Naive thymus-derived CD4-positive, alpha-beta T cell (primary cell): ENCODE results near the gene SMPX. TPM values are rescaled to one million over a fixed set of nuclear protein-coding genes. Genes with fewer than 3 reads are reported as not detected.

ENCODE experiments used
- ATAC-seq: fragments of 150-1000 bp; cut with Tn5 transposase; 2 replicates; pipeline ENCODE4 v1.10.0; 2021; ENCODE audit warnings: mild to moderate bottlenecking, moderate library complexity
- CTCF ChIA-PET: fragments of 350-600 bp; sonication (Branson Sonifier 250); formaldehyde crosslinking; loops from one replicate; lab custom pipeline; 2021; ENCODE audit warnings: antibody characterized with exemption; lab: Charles Lee
- POLR2A ChIA-PET: fragments of 350-600 bp; sonication (Branson Sonifier 250); formaldehyde crosslinking; loops from one replicate; lab custom pipeline; 2021; ENCODE audit warnings: antibody characterized with exemption, inconsistent platforms; lab: Charles Lee
- DNase-seq, 9 donors: peaks; one replicate each; pipeline versions ENCODE4 v3.0.0 to v3.0.0-alpha.2; 2020 to 2022; ENCODE audit warnings: mixed read lengths in 1 of 9
- H3K27ac ChIP-seq: one replicate; pipeline ENCODE4 v1.7.0; 2013; ENCODE audit warnings: mild to moderate bottlenecking, low read depth, low read length, moderate library complexity
- H3K27me3 ChIP-seq, 2 donors: one replicate each; pipeline ENCODE4 v1.7.0; 2013; ENCODE audit warnings: low read length in 2 of 2, mild to moderate bottlenecking in 2 of 2, moderate library complexity in 2 of 2; ENCODE audit not compliant: control insufficient read depth in 2 of 2, insufficient read depth in 2 of 2
- H3K36me3 ChIP-seq, 3 experiments: 1 replicate in 2 of 3; 2 replicates in 1 of 3; pipeline ENCODE4 v1.7.0; 2013; ENCODE audit warnings: low read length in 3 of 3, mild to moderate bottlenecking in 3 of 3, moderate library complexity in 1 of 3; ENCODE audit not compliant: insufficient read depth in 3 of 3, control insufficient read depth in 2 of 3
- H3K4me1 ChIP-seq, 2 donors: one replicate each; pipeline ENCODE4 v1.7.0; 2013; ENCODE audit warnings: low read length in 2 of 2, mild to moderate bottlenecking in 2 of 2, moderate library complexity in 1 of 2; ENCODE audit not compliant: control insufficient read depth in 2 of 2, insufficient read depth in 2 of 2
- H3K4me3 ChIP-seq: 2 replicates; pipeline ENCODE4 v1.7.0; 2013; ENCODE audit warnings: mild to moderate bottlenecking, low read length
- H3K9me3 ChIP-seq, 3 experiments: 1 replicate in 2 of 3; 2 replicates in 1 of 3; pipeline ENCODE4 v1.7.0; 2013; ENCODE audit warnings: low read length in 3 of 3; ENCODE audit not compliant: control insufficient read depth in 2 of 3
- H3K27ac Mint-ChIP-seq, 9 donors: one replicate each; pipeline ENCODE4 v1.8.0; 2020 to 2022; ENCODE audit warnings: mixed read lengths in 9 of 9, mild to moderate bottlenecking in 8 of 9, moderate library complexity in 5 of 9, inconsistent platforms in 2 of 9
- H3K27me3 Mint-ChIP-seq, 5 donors: one replicate each; pipeline ENCODE4 v1.8.0; 2021 to 2022; ENCODE audit warnings: mixed read lengths in 5 of 5, mild to moderate bottlenecking in 1 of 5
- H3K36me3 Mint-ChIP-seq, 5 donors: one replicate each; pipeline ENCODE4 v1.8.0; 2020 to 2022; ENCODE audit warnings: mixed read lengths in 5 of 5, mild to moderate bottlenecking in 3 of 5, inconsistent platforms in 1 of 5
- H3K4me1 Mint-ChIP-seq, 7 donors: one replicate each; pipeline ENCODE4 v1.8.0; 2020 to 2022; ENCODE audit warnings: mixed read lengths in 7 of 7, mild to moderate bottlenecking in 3 of 7, inconsistent platforms in 1 of 7
- H3K4me3 Mint-ChIP-seq, 10 donors: one replicate each; pipeline ENCODE4 v1.8.0; 2020 to 2022; ENCODE audit warnings: mild to moderate bottlenecking in 10 of 10, mixed read lengths in 10 of 10, moderate library complexity in 6 of 10, inconsistent platforms in 2 of 10
- H3K9me3 Mint-ChIP-seq, 11 donors: one replicate each; pipeline ENCODE4 v1.8.0; 2020 to 2022; ENCODE audit warnings: mixed read lengths in 11 of 11, mild to moderate bottlenecking in 4 of 11, inconsistent platforms in 1 of 11, moderate library complexity in 1 of 11
- intact Hi-C, 2 donors: fragments of 100-400 bp; cut with micrococcal nuclease; formaldehyde crosslinking; loops; one replicate each; pipeline ENCODE4 v1.15.1; 2023
- polyA plus RNA-seq, 2 donors: library from polyadenylated mRNA; unstranded; fragments of 300-500 nt; fragmentation: Illumina TruSeq; gene quantifications; one replicate each; pipeline ENCODE4 v1.2.3, GENCODE V29; 2021
- total RNA-seq, 6 experiments: library from RNA in 5 of 6; stranded (reverse) in 5 of 6; gene quantifications; 1 replicate in 5 of 6; 2 replicates in 1 of 6; pipeline ENCODE4 v1.2.3 and lab custom pipeline; 2021 to 2026

Gene SMPX
- total and polyA plus RNA-seq, 7 experiments from 2014 or later: not detected

DNA sequence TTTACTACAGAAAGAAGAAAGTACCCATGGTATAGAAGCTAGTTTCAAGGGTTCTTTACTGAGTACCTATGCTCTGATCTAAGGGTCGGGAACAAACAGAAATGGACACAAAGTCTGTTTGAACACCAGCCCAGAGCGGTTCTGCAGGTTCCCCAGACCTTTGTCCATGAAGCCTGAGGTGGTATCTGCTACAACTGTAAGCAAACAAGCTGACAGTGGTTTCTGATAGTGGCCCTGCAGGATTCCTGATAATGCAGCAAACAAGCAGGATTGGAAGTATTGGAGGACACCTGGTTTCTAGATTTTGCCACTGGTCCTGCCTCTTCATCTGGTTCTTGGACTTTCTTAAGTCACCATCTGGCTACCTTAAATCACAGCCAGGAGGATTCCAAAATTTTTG is 23.7 kb downstream of the SMPX start:
- ATAC-seq: no peak
- Mint-ChIP-seq H3K27ac (no peak overlapping the region), H3K9me3 (peaks cover 0 to 2% (median 0%) of the 10 kb centered on the region in 11 donors), H3K36me3 (no peaks in the 10 kb centered on the region), H3K4me3 (no peak overlapping the region), H3K4me1 (no peaks in the 10 kb centered on the region), H3K27me3 (peaks cover 0 to 16% (median 4%) of the 10 kb centered on the region in 5 donors)
- intact Hi-C loops: no loop called here
- Histone ChIP-seq H3K27me3 (no peaks in the 10 kb centered on the region), H3K4me3 (no peak overlapping the region), H3K36me3 (no peaks in the 10 kb centered on the region), H3K4me1 (no peaks in the 10 kb centered on the region), H3K27ac (no peak overlapping the region), H3K9me3 (no peaks in the 10 kb centered on the region)
- no peak for DNase-seq
- ChIA-PET POLR2A (no interaction called here), CTCF (interaction anchor here (0.8 kb wide), 1 partner anchor 64 kb away, joined by 3 read pairs; no protein-coding TSS in a partner anchor)

DNA sequence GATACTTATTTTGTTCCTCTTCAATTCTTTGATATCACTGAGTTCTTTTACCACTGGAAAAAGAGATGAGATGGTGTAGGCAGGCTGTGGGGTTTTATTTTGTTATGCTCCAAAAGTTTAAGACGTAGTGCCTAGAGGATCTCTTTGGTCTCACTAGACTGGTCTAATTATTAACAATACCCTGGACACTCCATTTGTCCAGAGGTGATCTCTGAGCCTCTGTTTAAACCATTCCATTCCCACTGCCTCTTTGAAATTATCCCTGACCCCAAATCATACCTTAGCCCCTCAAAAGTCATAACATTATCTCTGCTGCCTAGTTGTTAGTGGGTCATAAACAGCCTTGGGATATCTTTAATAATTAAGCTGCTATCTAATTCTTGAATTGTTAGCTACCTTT is 24.2 kb downstream of the SMPX start:
- Mint-ChIP-seq H3K27me3 (peaks cover 0 to 16% (median 4%) of the 10 kb centered on the region in 5 donors), H3K4me3 (no peak overlapping the region), H3K27ac (no peak overlapping the region), H3K9me3 (peaks cover 0 to 2% (median 0%) of the 10 kb centered on the region in 11 donors), H3K36me3 (no peaks in the 10 kb centered on the region), H3K4me1 (no peaks in the 10 kb centered on the region)
- no peaks in the 10 kb centered on the region for H3K9me3 ChIP-seq
- ChIA-PET CTCF (interaction anchor here (0.8 kb wide), 1 partner anchor 63 kb away, joined by 3 read pairs; no protein-coding TSS in a partner anchor), POLR2A (no interaction called here)
- no peaks in the 10 kb centered on the region for H3K27me3 ChIP-seq
- intact Hi-C loops: no loop called here
- H3K36me3 ChIP-seq: no peaks in the 10 kb centered on the region
- no peak overlapping the region for H3K4me3 ChIP-seq
- H3K27ac ChIP-seq: no peak overlapping the region
- DNase-seq (no peak), ATAC-seq (no peak)
- H3K4me1 ChIP-seq: no peaks in the 10 kb centered on the region

DNA sequence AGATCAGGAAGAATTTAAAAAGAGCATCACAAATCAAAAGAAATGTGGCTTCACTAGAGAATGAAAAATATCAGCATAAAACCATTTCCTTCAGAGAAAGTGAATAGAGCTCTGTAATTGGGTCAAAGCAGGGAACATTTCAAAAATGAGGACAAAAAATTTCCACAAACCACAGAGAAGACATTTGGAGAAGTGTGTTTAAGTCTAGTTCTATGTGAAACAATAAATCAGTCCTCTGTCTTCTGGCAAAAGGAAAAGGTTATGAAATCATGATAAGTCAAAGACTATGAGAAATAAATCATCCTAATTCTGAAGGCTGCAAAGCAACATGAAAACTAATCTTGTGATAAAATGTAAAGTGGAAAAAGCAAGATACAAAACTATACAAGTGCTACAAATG is 27.9 kb downstream of the SMPX start:
- Histone ChIP-seq H3K36me3 (no peaks in the 10 kb centered on the region), H3K27ac (no peak overlapping the region), H3K4me1 (no peaks in the 10 kb centered on the region), H3K27me3 (no peaks in the 10 kb centered on the region), H3K9me3 (no peaks in the 10 kb centered on the region), H3K4me3 (no peak overlapping the region)
- Mint-ChIP-seq H3K27me3 (peaks cover 0 to 16% (median 0%) of the 10 kb centered on the region in 5 donors), H3K27ac (no peak overlapping the region), H3K36me3 (no peaks in the 10 kb centered on the region), H3K4me1 (no peaks in the 10 kb centered on the region), H3K9me3 (peaks cover 0 to 2% (median 0%) of the 10 kb centered on the region in 11 donors), H3K4me3 (no peak overlapping the region)
- intact Hi-C loops: no loop called here
- no peak for DNase-seq
- ChIA-PET POLR2A (no interaction called here), CTCF (interaction anchor here (0.8 kb wide), 1 partner anchor 1195 kb away, joined by 4 read pairs; no protein-coding TSS in a partner anchor)
- no peak for ATAC-seq

DNA sequence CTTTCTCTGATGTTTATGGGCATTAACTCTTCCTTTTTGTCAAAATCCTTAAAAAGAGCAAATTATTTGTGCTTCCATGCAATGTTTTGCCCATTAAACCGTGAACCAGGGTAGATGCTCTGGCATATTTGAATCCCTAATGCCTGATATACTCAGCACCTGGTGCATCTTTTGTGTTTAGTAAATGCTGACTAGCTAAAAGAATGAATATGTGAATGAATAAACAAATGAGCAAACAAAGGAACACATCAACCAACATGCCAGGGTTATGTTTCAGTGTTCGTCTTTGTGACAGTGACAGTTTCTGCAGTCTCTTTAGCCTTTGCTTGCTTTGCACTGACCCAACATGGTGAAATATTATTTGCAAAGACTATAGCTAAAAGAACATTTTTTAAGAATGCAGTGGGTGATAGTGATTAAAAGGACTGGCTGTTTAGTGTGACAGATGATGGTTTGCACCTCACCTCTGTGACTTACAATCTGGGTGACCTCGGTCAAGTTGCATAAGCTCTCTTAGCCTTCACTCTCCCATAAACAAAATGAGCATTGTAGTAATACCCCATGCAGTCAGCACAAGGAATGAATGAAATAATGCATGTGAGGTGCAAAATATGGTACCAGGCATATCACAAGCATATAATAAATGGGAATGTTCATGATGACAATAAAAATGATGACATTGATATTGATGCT is 29.5 kb downstream of the SMPX start:
- intact Hi-C loops: loop anchor here in 1 of 2 donors (5.0 kb wide), 2 partner anchors 246 to 351 kb away; no protein-coding TSS in a partner anchor
- peaks cover 0 to 2% (median 0%) of the 10 kb centered on the region in 11 donors for H3K9me3 Mint-ChIP-seq
- no peaks in the 10 kb centered on the region for H3K36me3 Mint-ChIP-seq
- no peaks in the 10 kb centered on the region for H3K4me1 ChIP-seq
- no peak for ATAC-seq
- H3K27me3 ChIP-seq: no peaks in the 10 kb centered on the region
- peaks cover 0 to 16% (median 0%) of the 10 kb centered on the region in 5 donors for H3K27me3 Mint-ChIP-seq
- no peaks in the 10 kb centered on the region for H3K4me1 Mint-ChIP-seq
- H3K27ac ChIP-seq: no peak overlapping the region
- H3K9me3 ChIP-seq: no peaks in the 10 kb centered on the region
- H3K4me3 ChIP-seq: no peak overlapping the region
- no peak overlapping the region for H3K4me3 Mint-ChIP-seq
- DNase-seq: no peak
- H3K36me3 ChIP-seq: no peaks in the 10 kb centered on the region
- CTCF ChIA-PET: no interaction called here
- POLR2A ChIA-PET: no interaction called here
- H3K27ac Mint-ChIP-seq: no peak overlapping the region

DNA sequence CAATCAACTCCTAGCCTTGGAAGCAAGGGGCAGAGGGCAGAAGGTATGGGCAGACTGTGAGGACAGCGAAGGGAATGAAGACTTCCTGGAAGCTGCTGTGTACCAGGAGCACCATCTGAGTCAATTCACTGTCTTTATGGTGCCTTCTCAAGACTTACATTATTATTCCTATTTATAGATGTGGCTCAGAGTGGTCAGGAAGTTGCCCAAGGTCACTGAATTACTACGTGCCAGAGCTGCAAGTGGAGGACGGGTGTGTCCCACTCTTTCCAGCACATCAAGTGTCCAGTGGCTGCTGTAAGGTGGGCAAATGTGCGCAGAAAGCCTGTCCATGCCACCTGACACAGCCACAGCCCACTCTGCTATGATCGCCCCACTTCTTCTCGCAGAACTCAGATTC is 32.0 kb downstream of the SMPX start:
- H3K27me3 ChIP-seq: no peaks in the 10 kb centered on the region
- intact Hi-C loops: loop anchor here (1.0 to 5.0 kb wide), 3 partner anchors 244 to 1196 kb away; no protein-coding TSS in a partner anchor
- DNase-seq: no peak
- ATAC-seq: no peak
- H3K4me1 ChIP-seq: no peaks in the 10 kb centered on the region
- Mint-ChIP-seq H3K4me1 (no peaks in the 10 kb centered on the region), H3K27me3 (peaks cover 0 to 16% (median 0%) of the 10 kb centered on the region in 5 donors), H3K4me3 (no peak overlapping the region), H3K27ac (no peak overlapping the region), H3K36me3 (no peaks in the 10 kb centered on the region), H3K9me3 (no peaks in the 10 kb centered on the region)
- POLR2A ChIA-PET: no interaction called here
- H3K9me3 ChIP-seq: no peaks in the 10 kb centered on the region
- CTCF ChIA-PET: interaction anchor here (0.6 to 1.6 kb wide), 4 partner anchors 895 to 1204 kb away, joined by 3 to 22 read pairs (median 5); no protein-coding TSS in a partner anchor
- no peaks in the 10 kb centered on the region for H3K36me3 ChIP-seq
- H3K27ac ChIP-seq: no peak overlapping the region
- H3K4me3 ChIP-seq: no peak overlapping the region

DNA sequence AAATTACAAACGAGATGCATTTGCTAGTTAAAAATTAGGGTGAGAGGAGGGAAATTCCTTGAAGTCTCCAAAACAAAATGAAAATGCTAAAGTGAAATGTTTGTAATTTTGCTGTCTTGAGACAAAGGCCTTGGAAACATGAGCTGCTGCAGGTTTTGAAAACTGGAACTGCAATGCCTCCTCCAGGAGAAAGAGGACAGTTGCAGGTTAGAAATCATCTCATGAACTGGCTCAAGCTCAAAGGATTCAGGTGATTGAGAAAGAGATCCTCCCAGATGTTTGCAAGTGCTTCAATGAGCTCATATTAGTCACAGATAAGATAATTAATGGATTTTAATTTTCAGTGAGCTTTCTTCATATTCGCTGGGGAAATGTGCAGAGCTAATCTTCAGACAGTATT is 32.4 kb downstream of the SMPX start:
- intact Hi-C loops: loop anchor here (1.0 to 5.0 kb wide), 3 partner anchors 243 to 1195 kb away; no protein-coding TSS in a partner anchor
- Histone ChIP-seq H3K36me3 (no peaks in the 10 kb centered on the region), H3K4me3 (no peak overlapping the region), H3K4me1 (no peaks in the 10 kb centered on the region), H3K9me3 (no peaks in the 10 kb centered on the region), H3K27me3 (no peaks in the 10 kb centered on the region), H3K27ac (no peak overlapping the region)
- DNase-seq (peak in 6 of 9 donors; percentile 4 to 43 (median 14)), ATAC-seq (no peak)
- Mint-ChIP-seq H3K27ac (no peak overlapping the region), H3K27me3 (peaks cover 0 to 16% (median 0%) of the 10 kb centered on the region in 5 donors), H3K9me3 (no peaks in the 10 kb centered on the region), H3K4me3 (no peak overlapping the region), H3K36me3 (no peaks in the 10 kb centered on the region), H3K4me1 (no peaks in the 10 kb centered on the region)
- ChIA-PET POLR2A (no interaction called here), CTCF (interaction anchor here (0.9 to 1.6 kb wide), 5 partner anchors 245 to 1204 kb away, joined by 3 to 22 read pairs (median 4); no protein-coding TSS in a partner anchor)
